Ramos (cell line): ENCODE results near the gene TLR1.
"Not testable (repeated sequence)": the region's sequence is repeated elsewhere in the genome, so short reads cannot be mapped to it uniquely, and the experiment has no call there.

Experiments used
- in situ Hi-C: fragments of 300-500 bp; cut with MboI; formaldehyde crosslinking; loops from one replicate; pipeline ENCODE4 v1.14.3; 2022; ENCODE audit warnings: low sequenced_read_pairs; ENCODE audit not compliant: unreplicated experiment

The TLR1 gene

DNA sequence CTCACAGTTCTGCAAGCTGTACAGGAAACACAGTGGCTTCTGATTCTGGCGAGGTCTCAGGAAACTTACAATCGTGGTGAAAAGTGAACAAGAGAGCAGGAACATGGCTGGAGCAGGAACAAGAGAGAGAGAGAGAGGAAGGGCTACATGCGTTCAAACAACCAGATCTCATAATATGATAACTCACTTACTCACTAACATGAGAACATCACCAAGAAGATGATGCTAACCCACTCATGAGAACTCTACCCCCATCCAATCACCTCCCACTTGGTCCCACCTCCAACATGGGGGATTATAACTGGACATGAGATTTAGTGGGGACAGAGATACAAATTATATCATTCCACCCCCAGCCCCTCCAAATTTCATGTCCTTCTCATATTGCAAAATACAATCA lies 9.8 kb upstream of the TLR1 start:
- in situ Hi-C loops, result no loop called here

DNA sequence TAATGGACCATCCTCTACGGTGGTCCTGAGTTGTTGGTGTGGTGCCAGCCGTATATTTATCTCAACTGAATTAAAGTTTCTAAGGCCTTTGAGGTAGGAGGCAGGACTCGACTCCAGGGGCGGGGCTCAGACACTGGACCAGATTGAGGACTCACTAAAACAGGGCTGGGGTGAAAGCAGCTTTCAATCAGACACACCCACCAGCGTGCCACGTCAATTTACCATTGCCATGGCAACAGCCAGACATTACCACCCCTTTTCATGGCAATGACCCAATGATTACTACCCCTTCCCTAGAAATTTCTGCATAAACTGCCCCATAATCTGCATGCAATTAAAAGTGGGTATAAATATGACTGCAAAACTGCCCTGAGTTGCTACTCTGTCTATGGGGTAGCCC lies 6.7 kb upstream of the TLR1 start:
- in situ Hi-C loops, result no loop called here

DNA sequence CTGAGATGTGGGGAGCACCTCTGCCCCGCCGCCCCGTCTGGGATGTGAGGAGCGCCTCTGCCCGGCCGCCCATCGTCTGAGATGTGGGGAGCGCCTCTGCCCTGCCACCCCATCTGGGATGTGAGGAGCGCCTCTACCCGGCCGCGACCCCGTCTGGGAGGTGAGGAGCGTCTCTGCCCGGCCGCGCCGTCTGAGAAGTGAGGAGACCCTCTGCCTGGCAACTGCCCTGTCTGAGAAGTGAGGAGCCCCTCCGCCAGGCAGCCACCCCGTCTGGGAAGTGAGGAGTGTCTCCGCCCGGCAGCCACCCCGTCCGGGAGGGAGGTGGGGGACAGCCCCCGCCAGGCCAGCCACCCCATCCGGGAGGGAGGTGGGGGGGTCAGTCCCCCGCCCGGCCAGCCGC lies 2.9 kb upstream of the TLR1 start:
- in situ Hi-C loops, result not testable (repeated sequence)

DNA sequence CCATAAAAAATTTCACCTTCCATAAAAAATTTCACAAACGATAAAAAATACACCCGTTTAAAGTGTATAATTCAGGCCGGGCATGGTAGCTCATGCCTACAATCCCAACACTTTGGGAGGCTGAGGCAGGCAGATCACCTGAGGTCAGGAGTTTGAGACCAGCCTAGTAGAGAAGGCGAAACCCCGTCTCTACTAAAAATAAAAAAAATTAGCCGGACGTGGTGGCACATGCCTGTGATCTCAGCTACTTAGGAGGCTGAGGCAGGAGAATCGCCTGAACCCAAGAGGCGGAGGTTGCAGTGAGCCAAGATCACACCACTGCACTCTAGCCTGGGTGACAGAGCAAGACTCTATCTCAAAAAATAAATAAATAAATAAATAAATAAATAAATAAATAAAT lies 1.7 kb upstream of the TLR1 start:
- in situ Hi-C loops, result not testable (repeated sequence)

DNA sequence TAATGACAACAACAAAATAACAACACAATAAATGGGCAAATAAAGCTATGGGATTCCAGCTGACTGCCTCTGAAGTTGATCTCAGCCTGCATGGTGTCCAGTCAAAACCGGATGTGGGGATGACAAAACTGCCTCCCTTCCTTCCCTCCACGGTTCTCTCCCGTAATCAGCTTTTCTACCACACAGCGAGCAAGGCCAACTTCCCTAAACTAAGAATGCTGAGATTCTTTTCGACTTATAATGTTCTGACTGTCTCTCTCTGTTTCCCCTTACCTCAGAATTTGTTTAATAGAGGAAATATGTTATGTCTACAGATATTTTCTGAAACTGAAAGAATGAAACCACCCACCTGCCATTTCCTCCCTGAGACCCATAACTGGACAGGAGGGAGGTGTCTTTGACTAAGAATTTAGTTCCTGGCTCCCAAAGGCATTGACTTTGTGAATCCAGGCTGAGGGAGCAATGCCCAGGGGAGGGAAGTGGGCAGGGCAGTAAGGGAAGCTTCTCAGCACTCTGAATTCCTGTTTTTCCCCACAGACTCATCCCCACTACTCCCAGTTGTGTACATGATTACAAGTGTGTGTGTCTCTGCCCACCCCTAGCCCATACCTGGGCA lies 1.0 kb upstream of the TLR1 start:
- in situ Hi-C loops, result no loop called here

DNA sequence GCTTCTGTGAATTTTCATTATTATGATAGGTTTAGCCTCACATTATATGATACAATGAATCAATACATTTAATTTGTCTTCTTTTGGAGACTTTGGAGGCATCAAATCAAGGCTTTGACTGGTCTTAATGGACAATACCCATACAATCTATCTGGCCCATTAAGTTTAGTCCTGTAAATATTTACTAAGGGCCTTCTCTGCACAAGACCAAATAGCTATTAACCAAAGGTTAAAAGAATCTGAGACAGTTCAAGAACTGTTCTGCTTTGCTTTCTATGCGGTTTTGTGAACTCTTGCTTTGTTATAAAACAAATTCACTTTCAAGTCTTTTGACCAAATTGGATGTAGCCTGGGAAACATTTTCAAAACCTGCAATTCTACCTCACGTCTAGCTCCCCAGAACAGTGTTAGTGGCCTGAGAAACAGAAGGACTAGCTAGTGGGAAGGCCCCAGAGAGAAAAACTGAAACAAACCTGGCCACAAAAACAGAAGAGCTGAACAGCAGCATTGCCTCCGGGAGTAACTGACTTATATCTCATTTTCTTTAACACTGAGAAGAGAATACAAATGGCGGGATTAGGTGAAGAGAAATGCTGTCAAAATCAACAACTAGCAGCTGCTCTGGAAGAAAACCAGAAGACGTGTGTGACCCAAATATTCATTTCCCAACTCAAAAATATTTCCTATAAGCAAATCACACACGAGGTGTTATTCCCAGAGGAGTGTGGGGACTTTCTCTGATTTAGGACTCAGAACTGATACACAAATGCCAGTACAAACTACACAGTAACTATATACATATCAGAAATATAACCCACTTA lies 548 bp downstream of the TLR1 start:
- in situ Hi-C loops, result no loop called here

DNA sequence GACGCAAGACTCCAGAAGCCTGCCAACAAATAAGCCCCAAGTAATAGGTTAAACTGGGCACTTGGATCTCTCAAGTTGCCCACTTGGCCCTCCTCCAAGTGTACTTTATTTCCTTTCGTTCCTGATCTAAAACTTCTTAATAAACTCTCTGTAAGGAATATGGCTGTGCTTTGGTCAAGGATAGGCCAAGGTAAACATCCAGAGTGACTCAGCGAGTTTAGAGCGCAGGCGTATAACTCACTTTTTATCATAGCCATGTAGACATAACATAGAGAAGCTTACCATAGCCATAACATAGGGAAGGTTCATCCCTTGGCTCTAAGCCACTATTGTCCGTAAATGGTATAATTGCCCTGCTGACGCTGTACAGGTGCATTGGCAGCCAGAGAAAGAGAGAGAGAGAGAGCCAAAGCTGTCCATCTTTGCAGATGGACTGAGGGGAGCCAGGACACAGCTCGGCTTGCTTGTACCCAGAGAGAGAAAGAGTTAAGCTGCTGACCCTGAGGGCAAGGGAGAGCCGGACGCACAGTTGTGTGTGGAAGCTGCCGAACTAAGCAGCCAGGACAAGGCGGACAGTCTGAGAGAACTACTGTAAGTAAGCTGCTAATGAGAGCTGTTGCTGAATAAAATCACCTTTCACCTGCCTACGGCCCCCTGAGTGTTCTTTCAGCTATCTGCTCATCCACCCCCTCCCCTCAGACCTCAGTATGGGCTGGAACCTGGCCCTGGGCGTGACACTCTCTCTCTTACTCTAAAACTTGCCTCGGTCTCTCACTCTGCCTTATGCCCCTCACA lies 1.8 kb downstream of the TLR1 start:
- in situ Hi-C loops, result no loop called here

DNA sequence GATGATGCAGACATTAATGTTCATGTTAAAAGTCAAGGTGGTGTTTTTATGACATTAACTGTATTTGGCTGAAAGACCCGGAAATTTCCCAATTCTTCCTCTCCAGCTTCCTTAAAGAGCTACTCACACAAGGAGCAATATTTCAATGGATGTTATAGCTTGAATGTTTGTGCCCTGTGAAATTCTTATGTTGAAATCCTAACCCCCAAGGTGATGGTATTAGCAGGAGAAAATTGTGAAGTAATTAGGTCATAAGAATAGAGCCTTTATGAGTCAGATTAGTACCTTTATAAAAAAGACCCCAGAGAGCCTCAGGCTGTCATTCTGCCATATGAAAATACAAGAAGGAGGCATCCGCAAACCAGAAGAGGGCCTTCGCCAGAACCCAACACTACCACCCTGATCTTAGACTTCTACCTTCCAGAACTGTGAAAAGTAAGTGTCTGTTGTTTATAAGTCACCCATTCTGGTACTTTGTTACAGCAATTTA lies 3.6 kb downstream of the TLR1 start:
- in situ Hi-C loops, result no loop called here

DNA sequence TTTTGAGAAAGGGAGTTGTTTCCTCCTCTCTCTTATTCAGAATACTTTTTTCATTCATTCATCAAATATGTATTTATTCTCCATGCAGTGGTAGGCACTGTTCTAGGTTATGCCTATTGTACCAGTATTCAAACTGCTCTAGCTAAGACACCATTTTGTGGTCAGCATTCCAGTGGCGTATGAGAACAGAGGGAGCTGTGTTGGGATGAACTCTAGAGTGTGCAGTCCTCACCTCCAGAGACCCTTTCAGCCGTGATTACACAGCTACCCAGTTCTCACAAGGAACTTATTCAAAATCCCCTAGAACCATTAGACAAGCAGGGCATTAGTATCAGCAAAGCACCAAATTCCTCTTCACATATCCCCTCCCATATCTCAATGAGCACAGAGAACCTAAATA lies 4.2 kb downstream of the TLR1 start:
- in situ Hi-C loops, result no loop called here

DNA sequence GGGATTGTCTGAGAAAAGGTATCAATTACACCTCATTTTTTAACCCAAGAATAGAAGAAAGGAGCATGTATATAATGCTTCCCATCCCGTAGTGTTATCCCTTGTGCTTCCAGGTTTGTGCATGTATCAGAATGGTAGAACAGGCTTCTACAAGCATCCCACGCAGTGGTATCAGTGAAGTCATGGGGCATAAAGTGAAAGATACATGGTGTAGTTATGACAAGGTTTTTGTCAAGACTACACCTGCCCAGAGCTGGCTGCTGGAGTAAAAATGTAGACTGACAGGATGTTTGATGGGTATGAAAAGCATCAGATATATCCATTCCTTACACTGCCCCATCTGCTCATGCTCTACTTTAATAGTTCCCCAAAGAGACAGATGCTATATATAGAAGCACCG lies 9.5 kb downstream of the TLR1 start:
- in situ Hi-C loops, result no loop called here

DNA sequence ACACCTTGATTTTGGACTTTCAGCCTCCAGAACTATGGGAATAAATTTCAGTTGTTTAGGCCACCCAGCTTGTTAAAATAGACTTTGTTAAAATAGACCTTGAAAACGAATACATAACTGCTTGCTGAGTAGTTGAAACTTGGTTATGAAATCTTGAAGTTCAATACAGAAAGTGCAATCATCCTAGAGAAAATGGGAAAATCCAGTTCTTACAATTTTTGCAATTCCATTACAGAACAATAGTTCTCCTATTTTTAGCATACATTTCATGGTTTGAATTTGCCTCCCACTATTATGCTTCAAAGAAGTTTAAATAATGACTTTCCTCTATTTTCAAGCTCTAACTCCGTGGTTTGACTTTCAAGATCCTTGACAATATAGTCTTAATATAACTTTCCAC lies 10.5 kb downstream of the TLR1 start:
- in situ Hi-C loops, result no loop called here

DNA sequence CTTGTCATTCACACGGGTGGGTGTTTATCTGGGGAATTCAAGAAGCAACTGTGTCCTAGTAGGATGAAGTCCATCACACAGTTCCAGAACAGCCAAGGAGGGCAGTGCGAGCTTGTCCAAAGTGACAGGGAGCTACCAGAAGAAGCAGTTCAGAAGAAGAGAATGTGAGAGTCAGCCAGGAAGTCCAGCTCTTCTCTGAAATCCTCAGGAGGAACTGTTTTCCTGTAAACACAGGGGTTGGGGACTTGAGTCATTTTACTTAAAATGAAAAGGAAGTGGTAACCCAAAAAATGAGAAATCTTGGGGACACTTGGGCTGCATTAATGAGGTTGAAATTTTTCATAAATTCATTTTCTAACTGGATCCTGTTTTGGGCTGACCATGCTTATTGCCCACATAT lies 13.6 kb downstream of the TLR1 start:
- in situ Hi-C loops, result no loop called here

DNA sequence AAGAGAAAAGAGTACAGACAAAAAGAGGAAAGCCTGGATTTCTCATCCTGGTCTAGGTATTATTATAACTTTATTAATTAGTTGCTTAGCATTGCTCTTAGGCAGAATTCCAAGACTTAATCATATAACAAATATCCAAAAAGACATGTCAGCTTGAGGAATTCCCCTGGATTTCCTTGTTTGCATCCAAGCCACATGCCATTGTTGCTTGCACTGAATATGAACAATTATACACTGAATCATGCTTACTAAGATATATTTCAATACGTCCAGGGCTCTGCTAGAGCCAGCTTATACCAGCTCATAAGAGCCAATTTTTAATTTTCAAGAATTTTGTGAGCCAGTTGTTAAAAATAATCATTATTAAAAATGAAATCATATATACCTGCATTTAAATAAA lies 16.3 kb downstream of the TLR1 start:
- in situ Hi-C loops, result no loop called here

DNA sequence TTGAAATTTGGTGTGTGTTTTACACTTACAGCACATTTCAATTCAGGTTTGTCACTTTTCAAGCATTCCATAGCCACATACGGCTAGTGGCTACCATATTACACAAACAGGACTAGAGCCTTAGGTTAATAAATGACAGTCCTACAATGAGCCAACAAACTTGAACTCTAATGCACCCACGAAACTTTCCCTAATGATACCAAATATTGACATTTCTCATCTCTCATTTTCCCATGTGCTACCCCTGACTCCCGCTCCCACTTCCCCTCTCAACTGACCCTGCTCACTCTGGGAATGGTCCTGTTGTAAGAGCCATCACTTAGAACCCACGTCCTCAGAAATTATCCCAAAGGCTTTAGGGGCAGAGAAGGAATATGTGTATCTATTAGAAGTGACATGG lies 16.9 kb downstream of the TLR1 start:
- in situ Hi-C loops, result no loop called here

DNA sequence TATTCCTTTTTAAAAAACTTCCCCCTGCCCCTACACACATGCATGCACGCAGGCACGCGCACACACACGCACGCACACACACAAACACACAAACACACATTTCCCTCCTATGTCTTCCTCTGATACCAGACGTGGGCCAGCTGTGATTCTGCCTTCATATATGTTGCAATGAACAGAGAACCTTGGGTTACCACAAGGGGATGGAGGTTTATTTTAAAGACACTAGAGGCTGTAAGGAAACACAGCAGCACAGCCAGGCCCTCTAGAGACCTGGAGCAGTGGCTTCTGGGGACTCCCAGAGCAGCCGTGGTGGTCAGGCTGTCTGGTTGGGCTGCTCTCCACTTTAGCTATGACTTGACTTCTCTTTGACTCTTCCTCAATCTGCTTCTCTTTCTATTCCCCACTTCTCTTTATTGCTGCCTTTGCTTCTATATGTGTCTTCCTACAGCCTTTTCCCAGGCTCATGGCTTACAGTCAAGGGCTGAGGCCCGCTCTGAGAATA lies 18.6 kb downstream of the TLR1 start:
- in situ Hi-C loops, result no loop called here

DNA sequence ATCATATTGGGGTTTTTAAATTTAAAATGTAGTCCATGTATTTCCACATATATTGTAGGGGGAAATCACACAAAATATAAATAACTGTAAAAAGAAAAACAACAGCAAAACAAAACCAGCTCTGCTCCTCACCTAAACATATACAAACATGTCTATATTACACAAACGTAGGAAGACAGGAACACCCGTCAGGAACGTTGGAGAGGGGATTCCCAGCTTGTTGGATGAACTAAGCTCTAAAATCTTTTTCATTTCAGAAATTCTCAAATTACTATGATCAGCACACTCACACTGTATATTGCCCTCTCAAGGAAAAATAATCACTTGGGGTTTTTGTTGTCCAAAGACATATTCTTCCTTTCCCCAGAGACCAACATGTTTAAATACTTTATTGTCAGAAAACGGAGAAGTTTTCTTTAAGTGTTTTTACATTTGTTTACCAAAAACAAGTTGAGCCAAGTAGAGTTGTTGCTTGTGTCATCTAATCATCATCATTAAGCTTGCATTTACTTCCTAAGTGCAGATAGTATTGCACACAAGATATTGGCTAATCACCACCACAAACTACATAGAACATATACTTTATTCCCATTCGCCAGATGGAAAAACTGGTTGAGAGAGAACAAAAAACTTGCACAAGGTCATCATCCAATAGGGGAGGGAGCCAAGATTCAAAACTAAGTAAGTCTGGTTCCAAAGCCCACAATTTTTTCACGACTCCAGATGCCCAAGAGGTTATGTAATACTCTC lies 19.4 kb downstream of the TLR1 start:
- in situ Hi-C loops, result no loop called here

DNA sequence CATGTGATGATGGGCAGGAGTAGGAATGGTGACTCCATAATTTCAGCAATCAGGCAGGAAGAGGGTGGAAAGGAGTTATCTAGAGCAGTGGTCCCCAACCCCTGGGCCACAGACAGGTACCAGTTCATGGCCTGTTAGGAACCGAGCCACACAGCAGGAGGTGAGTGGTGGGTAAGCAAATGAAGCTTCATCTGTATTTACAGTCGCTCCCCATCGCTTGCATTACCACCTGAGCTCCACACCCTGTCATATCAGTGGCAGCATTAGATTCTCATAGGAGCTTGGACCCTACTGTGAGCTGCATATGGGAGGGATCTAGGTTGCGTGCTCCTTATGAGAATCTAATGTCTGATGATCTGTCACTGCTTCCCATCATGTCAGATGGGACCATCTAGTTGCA lies 20.4 kb downstream of the TLR1 start:
- in situ Hi-C loops, result no loop called here

DNA sequence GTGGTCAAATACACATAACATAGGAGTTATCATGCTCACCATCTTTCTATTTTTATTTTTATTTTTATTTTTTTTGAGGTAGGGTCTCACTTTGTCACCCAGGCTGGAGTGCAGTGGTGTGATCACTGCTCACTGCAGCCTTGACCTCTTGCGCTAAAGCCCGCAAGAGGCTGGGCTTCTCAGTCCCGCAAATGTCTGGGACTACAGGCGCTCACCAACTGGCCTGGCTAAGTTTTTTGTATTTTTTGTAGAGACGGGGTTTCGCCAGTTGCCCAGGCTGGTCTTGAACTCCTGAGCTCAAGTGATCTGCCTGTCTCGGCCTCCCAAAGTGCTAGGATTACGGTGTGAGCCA lies 21.5 kb downstream of the TLR1 start:
- in situ Hi-C loops, result no loop called here

DNA sequence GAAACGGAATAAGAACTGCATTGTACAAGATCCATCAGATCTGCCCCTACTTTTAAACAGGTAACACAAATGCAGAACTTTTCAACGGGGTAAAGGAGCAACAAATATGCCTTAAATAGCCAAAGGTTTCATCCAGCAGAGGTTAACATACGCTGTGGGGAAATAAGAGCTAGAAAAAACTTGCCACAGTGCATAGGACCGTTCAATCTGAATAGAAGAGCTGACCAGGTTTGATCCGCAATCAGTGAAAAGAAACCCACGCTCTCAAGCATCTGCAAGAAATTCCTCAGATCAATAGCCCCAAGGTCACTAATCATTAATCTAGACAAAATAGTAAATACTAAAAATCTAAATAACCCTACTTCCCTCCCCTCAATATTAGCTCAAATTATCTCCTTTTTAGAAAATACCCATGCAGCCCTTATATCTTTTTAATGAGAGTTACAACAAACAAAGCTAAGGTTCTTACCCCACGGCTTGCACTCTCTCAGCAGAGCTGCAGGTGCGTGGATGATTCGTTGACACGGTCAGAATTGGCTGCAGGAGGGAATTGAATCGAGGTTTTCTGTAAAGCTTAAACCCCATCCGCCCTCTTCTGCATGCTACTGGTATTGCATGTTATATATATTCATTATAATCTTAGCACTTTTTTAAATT lies 22.0 kb downstream of the TLR1 start, which contains the start of gene TLR10:
Gene TLR10 (minus strand): TSS at position 539 of the 657 bp plus-strand sequence. CDS start 7,400 bp downstream, outside the sequence.
- in situ Hi-C loops, result no loop called here

DNA sequence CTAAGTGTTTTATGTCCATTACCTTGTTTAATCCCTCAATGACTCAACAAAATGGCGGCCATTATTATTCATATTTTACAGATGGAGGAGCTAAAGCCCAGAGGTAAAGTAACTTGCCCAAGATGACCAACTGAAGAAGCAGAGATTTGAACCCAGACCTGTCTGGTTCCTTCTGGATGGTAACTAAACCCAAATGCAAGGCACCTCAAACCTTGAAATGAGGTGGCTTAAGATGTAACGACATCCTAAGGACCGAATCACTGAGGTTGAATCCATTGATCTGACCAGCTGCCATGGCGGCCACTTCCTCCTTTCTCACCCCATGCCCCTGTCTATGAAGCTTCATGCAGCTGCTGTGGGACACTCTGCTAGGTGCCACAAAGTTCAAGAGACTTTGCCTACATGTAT lies 22.7 kb downstream of the TLR1 start:
- in situ Hi-C loops, result no loop called here
